ENCODE data around the gene ZNF133.

Gene ZNF133

DNA sequence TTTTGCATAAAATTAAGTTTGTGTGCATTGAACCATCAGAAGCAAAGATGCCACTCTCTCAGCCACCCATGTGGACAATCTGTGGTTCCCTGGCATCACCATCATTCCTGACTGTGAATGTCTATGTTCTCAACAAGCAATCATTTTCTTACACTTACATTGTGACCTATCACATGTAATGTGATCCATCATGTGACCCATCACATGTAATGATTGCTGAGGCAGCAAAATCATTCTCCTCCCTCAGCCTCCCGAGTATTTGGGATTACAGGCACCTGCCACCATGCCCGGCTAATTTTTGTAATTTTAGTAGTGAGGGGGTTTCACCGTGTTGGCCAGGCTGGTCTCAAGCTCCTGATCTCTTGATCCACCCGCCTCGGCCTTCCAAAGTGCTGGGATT is 22.0 kb upstream of the ZNF133 start:
- Histone ChIP-seq H4K20me1 (ENCODE audit: insufficient read depth, low read length) (no peaks in the 10 kb centered on the region), H3K9me3 (ENCODE audit: low read length) (no peaks in the 10 kb centered on the region), H3F3A (ENCODE audit: insufficient read depth, low read length) (no peaks in the 10 kb centered on the region), H2AFZ (ENCODE audit: low read length) (no peak overlapping the region), H3K9me2 (ENCODE audit: low read depth, low read length) (no peaks in the 10 kb centered on the region), H3K27ac (ENCODE audit: low read depth, low read length, poor library complexity, severe bottlenecking) (no peak overlapping the region), H3K4me2 (ENCODE audit: low read length) (no peak overlapping the region), H3K36me3 (ENCODE audit: insufficient read depth, low read length) (no peaks in the 10 kb centered on the region), H3K27me3 (ENCODE audit: insufficient read depth, low read length) (no peaks in the 10 kb centered on the region), H3K4me1 (ENCODE audit: insufficient read depth, low read length, severe bottlenecking) (no peaks in the 10 kb centered on the region), H3K9ac (ENCODE audit: low read length) (no peak overlapping the region), H3K79me2 (ENCODE audit: insufficient read depth, low read length) (no peaks in the 10 kb centered on the region), H3K4me3 (ENCODE audit: low read depth, low read length, poor library complexity, severe bottlenecking) (no peak overlapping the region)
- TF ChIP-seq EZH2 (IDR thresholded peaks at IDR 0.05; ENCODE audit: borderline replicate concordance, low read length), result no peak
- TF ChIP-seq, protein P1, sequence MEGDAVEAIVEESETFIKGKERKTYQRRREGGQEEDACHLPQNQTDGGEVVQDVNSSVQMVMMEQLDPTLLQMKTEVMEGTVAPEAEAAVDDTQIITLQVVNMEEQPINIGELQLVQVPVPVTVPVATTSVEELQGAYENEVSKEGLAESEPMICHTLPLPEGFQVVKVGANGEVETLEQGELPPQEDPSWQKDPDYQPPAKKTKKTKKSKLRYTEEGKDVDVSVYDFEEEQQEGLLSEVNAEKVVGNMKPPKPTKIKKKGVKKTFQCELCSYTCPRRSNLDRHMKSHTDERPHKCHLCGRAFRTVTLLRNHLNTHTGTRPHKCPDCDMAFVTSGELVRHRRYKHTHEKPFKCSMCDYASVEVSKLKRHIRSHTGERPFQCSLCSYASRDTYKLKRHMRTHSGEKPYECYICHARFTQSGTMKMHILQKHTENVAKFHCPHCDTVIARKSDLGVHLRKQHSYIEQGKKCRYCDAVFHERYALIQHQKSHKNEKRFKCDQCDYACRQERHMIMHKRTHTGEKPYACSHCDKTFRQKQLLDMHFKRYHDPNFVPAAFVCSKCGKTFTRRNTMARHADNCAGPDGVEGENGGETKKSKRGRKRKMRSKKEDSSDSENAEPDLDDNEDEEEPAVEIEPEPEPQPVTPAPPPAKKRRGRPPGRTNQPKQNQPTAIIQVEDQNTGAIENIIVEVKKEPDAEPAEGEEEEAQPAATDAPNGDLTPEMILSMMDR (IDR thresholded peaks at IDR 0.05; ENCODE audit: low read length), result no peak

DNA sequence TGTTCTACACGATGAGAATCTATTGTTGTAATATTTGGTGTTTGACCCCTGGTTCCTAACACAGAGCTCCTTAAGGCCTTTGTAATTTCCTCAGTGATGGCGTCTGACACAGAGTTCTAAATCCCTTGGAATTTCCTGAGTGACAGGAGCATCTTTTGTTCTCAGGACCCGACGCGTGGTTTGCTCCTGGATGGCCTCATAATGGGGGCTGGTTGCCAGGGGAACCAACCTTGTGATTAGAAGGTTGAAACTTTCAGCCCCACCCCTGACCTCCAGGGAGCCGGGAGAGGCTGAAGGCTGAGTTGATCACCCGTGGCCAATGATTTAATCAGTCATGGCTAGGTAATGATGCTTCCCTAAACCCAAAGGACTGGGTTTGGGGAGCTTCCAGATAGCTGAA is 20.5 kb upstream of the ZNF133 start:
- H3K4me3 ChIP-seq (ENCODE audit: low read depth, low read length, poor library complexity, severe bottlenecking), result no peak overlapping the region
- H3K27me3 ChIP-seq (ENCODE audit: insufficient read depth, low read length), result no peaks in the 10 kb centered on the region
- no peaks in the 10 kb centered on the region for H3K9me3 ChIP-seq (ENCODE audit: low read length)
- no peaks in the 10 kb centered on the region for H4K20me1 ChIP-seq (ENCODE audit: insufficient read depth, low read length)
- H3K4me1 ChIP-seq (ENCODE audit: insufficient read depth, low read length, severe bottlenecking), result no peaks in the 10 kb centered on the region
- H3F3A ChIP-seq (ENCODE audit: insufficient read depth, low read length), result no peaks in the 10 kb centered on the region
- H3K27ac ChIP-seq (ENCODE audit: low read depth, low read length, poor library complexity, severe bottlenecking), result no peak overlapping the region
- H3K9me2 ChIP-seq (ENCODE audit: low read depth, low read length), result no peaks in the 10 kb centered on the region
- no peaks in the 10 kb centered on the region for H3K79me2 ChIP-seq (ENCODE audit: insufficient read depth, low read length)
- H3K4me2 ChIP-seq (ENCODE audit: low read length), result no peak overlapping the region
- no peak overlapping the region for H3K9ac ChIP-seq (ENCODE audit: low read length)
- no peaks in the 10 kb centered on the region for H3K36me3 ChIP-seq (ENCODE audit: insufficient read depth, low read length)
- TF ChIP-seq, protein P1 (IDR thresholded peaks at IDR 0.05; ENCODE audit: low read length), result no peak
- TF ChIP-seq EZH2 (IDR thresholded peaks at IDR 0.05; ENCODE audit: borderline replicate concordance, low read length), result no peak
- H2AFZ ChIP-seq (ENCODE audit: low read length), result no peak overlapping the region

DNA sequence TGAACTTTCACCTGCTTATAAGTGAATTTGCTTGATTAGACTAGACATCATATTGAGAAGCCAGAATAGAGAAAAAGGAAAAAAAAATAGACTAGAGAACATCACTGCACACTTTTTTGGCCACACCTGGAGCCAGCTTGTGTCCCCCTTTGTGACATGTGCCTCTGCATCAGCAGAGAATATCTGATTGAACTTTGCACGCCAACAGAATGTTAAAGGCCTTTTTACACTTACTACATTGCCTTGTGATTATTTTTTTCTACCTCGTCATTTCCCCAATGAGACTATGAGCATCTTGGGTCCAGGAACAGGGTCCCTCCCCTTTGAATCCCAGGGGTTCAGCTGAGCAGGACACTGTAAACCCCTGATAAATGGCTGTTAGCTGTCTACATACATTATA is 17.2 kb upstream of the ZNF133 start:
- TF ChIP-seq, protein P1 (IDR thresholded peaks at IDR 0.05; ENCODE audit: low read length), result no peak
- no peak for TF ChIP-seq EZH2 (IDR thresholded peaks at IDR 0.05; ENCODE audit: borderline replicate concordance, low read length)
- Histone ChIP-seq H3K4me1 (ENCODE audit: insufficient read depth, low read length, severe bottlenecking) (no peaks in the 10 kb centered on the region), H3K9ac (ENCODE audit: low read length) (no peak overlapping the region), H3K4me2 (ENCODE audit: low read length) (no peak overlapping the region), H3K36me3 (ENCODE audit: insufficient read depth, low read length) (no peaks in the 10 kb centered on the region), H3K27me3 (ENCODE audit: insufficient read depth, low read length) (no peaks in the 10 kb centered on the region), H3F3A (ENCODE audit: insufficient read depth, low read length) (no peaks in the 10 kb centered on the region), H3K4me3 (ENCODE audit: low read depth, low read length, poor library complexity, severe bottlenecking) (no peak overlapping the region), H3K9me2 (ENCODE audit: low read depth, low read length) (no peaks in the 10 kb centered on the region), H3K9me3 (ENCODE audit: low read length) (no peaks in the 10 kb centered on the region), H3K79me2 (ENCODE audit: insufficient read depth, low read length) (no peaks in the 10 kb centered on the region), H3K27ac (ENCODE audit: low read depth, low read length, poor library complexity, severe bottlenecking) (no peak overlapping the region), H2AFZ (ENCODE audit: low read length) (no peak overlapping the region), H4K20me1 (ENCODE audit: insufficient read depth, low read length) (no peaks in the 10 kb centered on the region)

Data from OCI-LY1 (cell line).